Neural progenitor cell (in vitro differentiated cells): ENCODE measurements around the gene MED4. TPM values are rescaled to one million over a fixed set of nuclear protein-coding genes. Genes with fewer than 3 reads are reported as not detected.

ENCODE experiments used
- DNase-seq: peaks from one replicate; pipeline ENCODE4 v3.0.0-alpha.2; 2016; ENCODE audit warnings: low spot score
- H2AFZ ChIP-seq: fragments of 200-600 bp; sonication (generic); replicated peaks from 2 replicates; pipeline ENCODE4 v1.6.1; 2016; ENCODE audit warnings: antibody characterized with exemption
- H3F3A ChIP-seq: fragments of 200-600 bp; sonication (generic); 2 replicates; pipeline ENCODE4 v1.6.1; 2016; ENCODE audit warnings: antibody characterized with exemption, low read depth
- H3K27ac ChIP-seq: fragments of 200-600 bp; sonication (generic); 2 replicates; pipeline ENCODE4 v1.5.1; 2016; ENCODE audit warnings: mild to moderate bottlenecking
- H3K27me3 ChIP-seq: fragments of 200-600 bp; sonication (generic); 2 replicates; pipeline ENCODE4 v1.6.1; 2016; ENCODE audit warnings: mild to moderate bottlenecking, moderate library complexity
- H3K36me3 ChIP-seq: fragments of 200-600 bp; sonication (generic); 2 replicates; pipeline ENCODE4 v1.5.1; 2016
- H3K4me1 ChIP-seq: fragments of 200-600 bp; sonication (generic); 2 replicates; pipeline ENCODE4 v1.6.1; 2016; ENCODE audit warnings: mixed run types
- H3K4me2 ChIP-seq: fragments of 200-600 bp; sonication (generic); 2 replicates; pipeline ENCODE4 v1.6.1; 2016
- H3K4me3 ChIP-seq: fragments of 200-600 bp; sonication (generic); 2 replicates; pipeline ENCODE4 v1.5.1; 2016
- H3K79me2 ChIP-seq: fragments of 200-600 bp; sonication (generic); 2 replicates; pipeline ENCODE4 v1.6.1; 2016; ENCODE audit warnings: low read depth
- H3K9ac ChIP-seq: fragments of 200-600 bp; sonication (generic); 2 replicates; pipeline ENCODE4 v1.6.1; 2016
- H3K9me3 ChIP-seq: fragments of 200-600 bp; sonication (generic); 2 replicates; pipeline ENCODE4 v1.5.1; 2016; ENCODE audit warnings: low read depth
- H4K20me1 ChIP-seq: fragments of 200-600 bp; sonication (generic); 2 replicates; pipeline ENCODE4 v1.6.1; 2016; ENCODE audit warnings: low read depth
- H3K27ac Mint-ChIP-seq: 3 replicates; pipeline ENCODE4 v1.8.0; 2021; ENCODE audit warnings: mixed read lengths
- H3K27me3 Mint-ChIP-seq: 2 replicates; pipeline ENCODE4 v1.8.0; 2022; ENCODE audit warnings: low read depth, mild to moderate bottlenecking, inconsistent platforms, moderate library complexity, mixed read lengths; ENCODE audit not compliant: insufficient read depth
- H3K36me3 Mint-ChIP-seq: 3 replicates; pipeline ENCODE4 v1.8.0; 2021; ENCODE audit warnings: mixed read lengths
- H3K4me1 Mint-ChIP-seq: 3 replicates; pipeline ENCODE4 v1.8.0; 2021; ENCODE audit warnings: mixed read lengths
- H3K4me3 Mint-ChIP-seq: 3 replicates; pipeline ENCODE4 v1.8.0; 2021; ENCODE audit warnings: mild to moderate bottlenecking, moderate library complexity, mixed read lengths
- H3K9me3 Mint-ChIP-seq: 3 replicates; pipeline ENCODE4 v1.8.0; 2020; ENCODE audit warnings: mixed read lengths
- CTCF ChIP-seq: fragments of 200-600 bp; sonication (generic); IDR thresholded peaks from 2 replicates; pipeline ENCODE4 v1.5.1; 2017; ENCODE audit warnings: antibody characterized with exemption, mild to moderate bottlenecking
- EZH2 ChIP-seq: fragments of 200-600 bp; sonication (generic); IDR thresholded peaks from 2 replicates; pipeline ENCODE4 v1.6.1; 2017; ENCODE audit warnings: antibody characterized with exemption, mild to moderate bottlenecking, moderate library complexity
- EZH2phosphoT487 ChIP-seq: fragments of 200-600 bp; sonication (generic); IDR thresholded peaks from 2 replicates; pipeline ENCODE4 v1.6.1; 2017; ENCODE audit warnings: antibody characterized with exemption
- total RNA-seq: library from RNA; depleted of rRNA; stranded (reverse); fragments of >200 nt; gene quantifications from 2 replicates; pipeline ENCODE4 v1.2.3, GENCODE V29; 2015; ENCODE audit warnings: low replicate concordance

The MED4 gene
- total RNA-seq, 1 donor from 2014 or later: 65.9 TPM

GRCh38 chr13:48086272-48086671 lies 8.6 kb downstream of the MED4 start:
- no peak overlapping the region for H3K4me3 ChIP-seq
- no peaks in the 10 kb centered on the region for H3K27me3 ChIP-seq
- Mint-ChIP-seq H3K27ac (no peak overlapping the region), H3K4me3 (no peak overlapping the region), H3K36me3 (peaks cover 12% of the 10 kb centered on the region), H3K4me1 (no peaks in the 10 kb centered on the region), H3K27me3 (no peaks in the 10 kb centered on the region), H3K9me3 (no peaks in the 10 kb centered on the region)
- no peak overlapping the region for H3K4me2 ChIP-seq
- H3K9me3 ChIP-seq: no peaks in the 10 kb centered on the region
- peaks cover 70% of the 10 kb centered on the region for H3K79me2 ChIP-seq
- peaks cover 7% of the 10 kb centered on the region for H3K4me1 ChIP-seq
- H4K20me1 ChIP-seq: peaks cover 22% of the 10 kb centered on the region
- peaks cover 4% of the 10 kb centered on the region for H3K36me3 ChIP-seq
- no peak overlapping the region for H3K9ac ChIP-seq
- no peak overlapping the region for H2AFZ ChIP-seq
- DNase-seq: peak; percentile 37
- H3K27ac ChIP-seq: peak overlapping the region; percentile 43
- H3F3A ChIP-seq: no peaks in the 10 kb centered on the region
- no peak for TF ChIP-seq EZH2
- TF ChIP-seq EZH2phosphoT487: no peak

- H3K4me1 Mint-ChIP-seq: no peaks in the 10 kb centered on the region
- Histone ChIP-seq H3K36me3 (peaks cover 24% of the 10 kb centered on the region), H3K9ac (no peak overlapping the region), H3K9me3 (no peaks in the 10 kb centered on the region), H3K27ac (no peak overlapping the region), H2AFZ (no peak overlapping the region), H3K79me2 (peaks cover 25% of the 10 kb centered on the region), H3F3A (no peaks in the 10 kb centered on the region), H3K4me1 (peaks cover 6% of the 10 kb centered on the region), H4K20me1 (no peaks in the 10 kb centered on the region), H3K4me3 (no peak overlapping the region), H3K27me3 (no peaks in the 10 kb centered on the region), H3K4me2 (no peak overlapping the region)
- H3K27ac Mint-ChIP-seq: no peak overlapping the region
- DNase-seq: no peak
- no peaks in the 10 kb centered on the region for H3K27me3 Mint-ChIP-seq
- no peak for TF ChIP-seq CTCF
- TF ChIP-seq EZH2phosphoT487: no peak
- TF ChIP-seq EZH2: no peak
- peaks cover 22% of the 10 kb centered on the region for H3K36me3 Mint-ChIP-seq
- H3K9me3 Mint-ChIP-seq: no peaks in the 10 kb centered on the region
- no peak overlapping the region for H3K4me3 Mint-ChIP-seq
These were observed 13.2 kb downstream of the MED4 start for GRCh38 chr13:48081739-48082138.

GRCh38 chr13:48078251-48078656 lies 16.6 kb downstream of the MED4 start:
- no peaks in the 10 kb centered on the region for H3K9me3 ChIP-seq
- H3K4me3 Mint-ChIP-seq: no peak overlapping the region
- no peak overlapping the region for H3K4me2 ChIP-seq
- no peaks in the 10 kb centered on the region for H3K4me1 ChIP-seq
- H3K27me3 Mint-ChIP-seq: peaks cover 2% of the 10 kb centered on the region
- TF ChIP-seq CTCF (no peak), EZH2 (no peak), EZH2phosphoT487 (no peak)
- H3F3A ChIP-seq: no peaks in the 10 kb centered on the region
- no peaks in the 10 kb centered on the region for H3K79me2 ChIP-seq
- no peaks in the 10 kb centered on the region for H4K20me1 ChIP-seq
- H3K4me1 Mint-ChIP-seq: no peaks in the 10 kb centered on the region
- H3K9ac ChIP-seq: no peak overlapping the region
- peaks cover 40% of the 10 kb centered on the region for H3K36me3 Mint-ChIP-seq
- no peak overlapping the region for H2AFZ ChIP-seq
- no peak overlapping the region for H3K4me3 ChIP-seq
- no peaks in the 10 kb centered on the region for H3K27me3 ChIP-seq
- H3K9me3 Mint-ChIP-seq: no peaks in the 10 kb centered on the region
- H3K27ac Mint-ChIP-seq: no peak overlapping the region
- DNase-seq: no peak
- H3K36me3 ChIP-seq: peaks cover 55% of the 10 kb centered on the region
- no peak overlapping the region for H3K27ac ChIP-seq

- Mint-ChIP-seq H3K9me3 (peaks cover 32% of the 10 kb centered on the region), H3K27ac (no peak overlapping the region), H3K4me3 (no peak overlapping the region), H3K27me3 (peaks cover 2% of the 10 kb centered on the region), H3K4me1 (no peaks in the 10 kb centered on the region), H3K36me3 (peaks cover 68% of the 10 kb centered on the region)
- Histone ChIP-seq H3K9ac (no peak overlapping the region), H3K4me3 (no peak overlapping the region), H3K4me1 (no peaks in the 10 kb centered on the region), H3K36me3 (peaks cover 68% of the 10 kb centered on the region), H4K20me1 (no peaks in the 10 kb centered on the region), H3K4me2 (no peak overlapping the region), H2AFZ (no peak overlapping the region), H3K9me3 (peaks cover 21% of the 10 kb centered on the region), H3F3A (no peaks in the 10 kb centered on the region), H3K79me2 (no peaks in the 10 kb centered on the region), H3K27ac (no peak overlapping the region), H3K27me3 (no peaks in the 10 kb centered on the region)
- TF ChIP-seq EZH2phosphoT487: no peak
- no peak for TF ChIP-seq CTCF
- no peak for TF ChIP-seq EZH2
- no peak for DNase-seq
These were observed 20.9 kb downstream of the MED4 start for GRCh38 chr13:48074006-48074405.
